HG03342 (cell line): ENCODE measurements around the gene PARP9.
"Not testable (repeated sequence)": the region's sequence is repeated elsewhere in the genome, so short reads cannot be mapped to it uniquely, and the experiment has no call there.

Source experiments
- ATAC-seq: cut with Tn5 transposase; IDR thresholded peaks from one replicate; pipeline ENCODE4 v1.9.1; 2021; ENCODE audit warnings: mild to moderate bottlenecking, moderate library complexity; ENCODE audit not compliant: unreplicated experiment

The PARP9 gene

DNA sequence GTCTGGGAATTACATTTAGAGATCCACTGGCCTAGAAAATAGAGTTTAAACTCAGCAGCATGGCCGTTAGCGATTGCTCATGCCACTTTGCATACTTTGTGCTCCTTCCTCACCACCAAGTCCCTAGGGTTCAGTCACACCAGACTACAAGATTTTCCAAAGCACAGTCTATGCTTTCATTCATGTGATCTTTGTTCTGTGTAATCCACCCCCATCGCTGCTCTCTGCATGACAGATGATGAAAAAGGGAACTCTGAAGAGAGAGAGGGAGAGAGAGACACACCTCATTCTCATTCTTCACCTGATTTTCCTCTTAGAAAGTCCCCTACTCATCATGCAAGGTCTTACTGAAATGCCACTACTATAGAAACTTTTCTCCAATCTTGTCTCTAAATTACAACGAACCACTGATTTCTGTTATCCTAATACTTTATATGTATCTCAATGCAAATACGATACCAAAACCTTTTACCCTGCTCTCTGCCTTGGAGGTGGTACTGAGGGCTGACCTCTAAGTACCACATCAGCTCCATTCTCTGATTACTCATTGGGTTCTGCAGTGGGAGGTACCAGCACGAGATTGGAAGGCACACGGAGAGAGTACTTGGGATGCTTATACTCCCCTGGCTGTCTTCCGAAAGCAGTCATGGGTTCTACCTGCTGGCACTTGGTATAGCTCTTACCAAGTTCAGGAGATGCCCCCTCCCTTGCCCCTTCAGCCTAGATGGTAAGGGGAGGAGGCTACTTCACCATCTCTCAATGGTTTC is 12.3 kb upstream of the PARP9 start:
- peak; percentile 89 for ATAC-seq

DNA sequence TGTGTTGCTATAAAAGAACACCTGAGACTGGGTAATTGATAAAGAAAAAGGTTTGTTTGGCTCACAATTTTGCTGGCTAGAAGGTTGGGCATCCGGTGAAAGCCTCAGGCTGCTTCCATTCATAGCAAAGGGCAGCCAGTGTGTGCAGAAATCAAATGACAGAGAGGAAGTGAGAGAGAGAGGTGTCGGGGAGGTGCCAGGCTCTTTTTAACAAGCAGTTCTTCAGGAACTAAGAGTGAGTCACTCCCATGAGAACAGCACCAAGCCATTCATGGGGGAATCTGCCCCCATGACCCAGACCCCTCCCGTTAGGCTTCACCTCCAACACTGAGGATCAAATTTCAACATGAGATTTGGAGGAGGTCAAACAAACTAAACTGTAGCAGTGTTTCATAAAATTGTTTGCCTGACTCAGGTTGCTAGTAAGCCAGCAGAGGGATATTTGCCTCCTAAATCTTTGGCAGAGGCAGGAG is 8.9 kb upstream of the PARP9 start:
- no peak for ATAC-seq

- no peak for ATAC-seq
Observed at GRCh38 chr3:122568755-122569154, 4.7 kb upstream of the PARP9 start.

GRCh38 chr3:122568131-122568530 is 4.0 kb upstream of the PARP9 start:
- not testable (repeated sequence) for ATAC-seq

- ATAC-seq = no peak
Observed at GRCh38 chr3:122563717-122564025, 429 bp downstream of the PARP9 start.

DNA sequence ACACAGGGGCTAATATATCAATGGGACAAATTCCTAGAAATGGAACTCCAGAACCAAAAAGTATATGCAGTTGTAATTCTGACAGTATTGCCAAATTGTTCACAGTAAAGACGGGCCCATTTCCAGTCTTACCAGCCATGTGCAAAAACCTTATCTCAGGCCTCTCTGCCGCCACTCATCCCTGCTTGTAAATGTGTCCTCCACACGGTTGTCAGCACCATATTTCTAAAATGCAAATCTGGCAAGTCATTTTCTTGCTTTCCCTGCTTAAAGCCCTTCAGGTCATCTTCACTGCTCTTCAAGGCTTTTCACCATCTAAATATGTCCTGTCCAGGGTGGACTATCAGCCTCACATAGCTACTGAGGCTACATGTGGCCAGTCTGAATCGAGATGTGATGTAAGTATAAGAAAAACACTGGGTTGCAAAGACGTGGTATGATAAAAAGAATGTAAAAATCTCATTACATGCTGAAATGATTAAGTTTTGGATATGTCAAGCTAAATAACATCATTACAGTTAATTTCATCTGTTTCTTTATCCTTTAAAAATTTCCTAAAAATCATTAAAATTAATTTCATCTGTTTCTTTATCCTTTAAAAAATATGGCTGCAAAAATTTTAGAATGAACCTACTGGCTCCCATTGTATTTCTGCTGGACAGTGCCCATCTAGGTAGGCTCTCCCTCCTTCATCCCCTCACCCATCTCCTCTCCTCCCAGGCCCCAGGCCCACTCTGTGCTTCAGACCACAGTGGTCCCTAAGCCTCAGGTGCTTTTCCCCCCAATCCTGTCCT is 980 bp downstream of the PARP9 start:
- ATAC-seq = no peak

- peak; percentile 38 for ATAC-seq
Observed at GRCh38 chr3:122560680-122561079, 3.4 kb downstream of the PARP9 start.

DNA sequence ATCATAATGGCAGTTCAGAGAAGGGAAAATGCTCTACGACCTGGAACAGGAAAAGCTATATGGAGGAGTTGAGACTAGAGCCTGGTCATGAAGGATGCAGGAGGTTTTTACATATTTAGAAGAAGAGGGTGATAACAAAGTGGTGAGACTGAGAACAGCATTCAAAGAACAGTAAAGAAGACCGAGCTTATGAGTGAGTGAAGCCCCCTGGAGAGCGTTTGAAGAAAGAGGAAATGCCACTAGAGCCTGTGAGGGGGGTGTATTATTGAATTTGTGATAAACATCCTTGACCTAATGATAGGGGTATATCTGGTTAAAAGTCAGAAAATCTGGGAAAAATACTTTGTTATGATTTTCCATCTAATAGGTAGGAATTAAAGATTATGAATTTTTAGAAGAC is 4.2 kb downstream of the PARP9 start:
- ATAC-seq = no peak

DNA sequence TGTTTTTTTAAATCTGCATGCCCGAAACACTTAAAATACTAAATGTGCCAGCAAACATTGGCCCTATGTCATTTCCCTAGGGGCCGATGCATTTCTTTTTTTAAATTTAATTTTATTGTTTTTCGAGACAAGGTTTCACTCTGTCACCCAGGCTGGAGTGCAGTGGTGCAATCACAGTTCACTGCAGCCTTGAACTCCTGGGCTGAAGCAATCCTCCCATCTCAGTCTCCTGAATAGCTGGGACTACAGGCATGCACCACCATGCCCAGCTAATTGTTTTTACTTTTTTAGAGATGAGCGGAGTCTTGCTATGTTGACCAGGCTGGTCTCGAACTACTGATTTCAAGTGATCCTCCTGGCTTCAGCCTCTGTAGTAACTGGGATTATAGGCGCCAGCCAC is 5.5 kb downstream of the PARP9 start:
- ATAC-seq = no peak

DNA sequence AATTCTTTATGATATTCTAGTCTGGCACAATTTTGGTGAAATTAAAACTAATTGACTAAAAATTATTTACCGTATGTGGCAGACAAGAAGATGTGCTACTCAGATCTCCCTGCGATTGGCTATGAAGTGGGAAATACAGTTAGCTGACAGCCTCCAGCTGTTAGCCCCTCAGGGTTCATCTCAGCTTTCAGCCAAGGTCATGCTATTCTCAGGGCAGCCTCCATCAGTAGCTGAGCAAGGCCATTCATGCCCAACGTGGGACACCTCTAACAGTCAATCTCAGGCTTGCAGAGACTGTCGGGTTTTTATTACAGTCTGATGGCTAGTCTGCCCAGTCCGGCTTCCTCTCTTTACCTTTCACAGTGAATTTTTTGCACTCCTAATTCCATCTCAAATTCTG is 6.7 kb downstream of the PARP9 start:
- no peak for ATAC-seq

- ATAC-seq = no peak
Observed at GRCh38 chr3:122555275-122556071, 8.6 kb downstream of the PARP9 start.

- ATAC-seq = no peak
Observed at GRCh38 chr3:122553171-122553570, 10.9 kb downstream of the PARP9 start.

GRCh38 chr3:122548619-122549018 is 15.5 kb downstream of the PARP9 start:
- no peak for ATAC-seq

DNA sequence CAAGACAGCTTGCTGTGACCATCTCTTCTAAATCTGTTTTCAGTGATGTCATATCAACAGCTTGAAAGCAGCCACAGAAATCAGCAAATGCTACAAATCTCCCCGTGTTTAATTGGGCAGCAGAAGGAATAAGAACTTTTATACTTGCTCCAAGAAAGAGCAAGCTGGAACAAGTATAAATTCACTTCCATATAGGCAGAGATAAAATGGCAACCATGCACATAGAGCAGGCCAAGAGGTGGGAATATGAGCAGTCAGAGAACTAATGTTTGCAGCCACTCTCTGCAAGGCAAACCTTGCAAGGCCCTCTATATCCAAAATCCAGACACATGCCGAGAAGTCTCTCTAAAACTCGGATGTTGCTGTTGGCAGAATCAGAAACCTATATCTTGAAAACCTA is 16.0 kb downstream of the PARP9 start:
- ATAC-seq = no peak

GRCh38 chr3:122546151-122546550 is 17.9 kb downstream of the PARP9 start:
- no peak for ATAC-seq

- ATAC-seq = no peak
Observed at GRCh38 chr3:122538956-122539490, 25.1 kb downstream of the PARP9 start.

DNA sequence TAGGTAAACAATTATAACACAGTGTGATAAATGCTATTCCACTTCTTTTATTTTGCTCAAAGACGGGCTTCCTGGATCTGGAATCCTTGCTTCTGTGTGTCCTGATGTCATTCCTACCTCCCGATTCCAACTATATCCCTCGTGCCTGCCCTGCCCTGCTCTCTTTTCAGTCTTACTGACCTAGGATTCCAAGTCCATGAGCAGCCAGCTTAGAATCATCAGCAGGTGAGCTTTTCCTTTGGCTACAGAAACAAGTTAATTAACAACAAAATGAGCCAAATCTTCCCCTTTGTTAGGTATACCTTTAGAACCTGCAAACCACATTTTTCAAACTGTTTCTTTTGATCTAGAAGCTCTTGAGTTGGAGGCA is 27.5 kb downstream of the PARP9 start:
- no peak for ATAC-seq

GRCh38 chr3:122535964-122536631 is 28.0 kb downstream of the PARP9 start:
- ATAC-seq = no peak

DNA sequence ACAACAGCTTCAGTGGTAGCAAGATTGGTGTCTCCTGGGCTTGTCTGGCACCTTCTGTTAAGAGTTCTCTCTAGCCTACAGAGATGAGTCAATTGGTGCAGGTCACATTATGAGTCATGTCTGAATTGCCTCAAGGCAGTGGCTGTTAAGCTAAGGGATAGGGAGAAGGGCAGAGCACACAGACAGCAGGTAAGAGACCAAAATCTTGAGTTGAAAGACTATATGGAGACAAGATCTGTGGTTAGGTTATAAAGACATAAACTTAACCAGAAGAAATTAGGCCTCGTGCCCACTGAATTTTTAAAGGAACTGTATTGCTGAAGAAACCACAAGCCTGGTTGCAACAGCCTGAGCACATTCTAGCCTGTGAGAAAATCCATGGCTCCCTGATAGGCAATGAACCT is 30.2 kb downstream of the PARP9 start:
- peak; percentile 99 for ATAC-seq

- no peak for ATAC-seq
Observed at GRCh38 chr3:122533480-122533879, 30.6 kb downstream of the PARP9 start.

GRCh38 chr3:122530164-122530563 is 33.9 kb downstream of the PARP9 start:
- no peak for ATAC-seq
